ENCODE measurements around the gene OBSCN. TPM values are rescaled to one million over a fixed set of nuclear protein-coding genes. Genes with fewer than 3 reads are reported as not detected.

The OBSCN gene
- total and polyA plus RNA-seq, 2 of the 13 experiments (the other 11 are each of a cell fraction or from before 2014, with no cell fraction given), result 0.20 TPM

DNA sequence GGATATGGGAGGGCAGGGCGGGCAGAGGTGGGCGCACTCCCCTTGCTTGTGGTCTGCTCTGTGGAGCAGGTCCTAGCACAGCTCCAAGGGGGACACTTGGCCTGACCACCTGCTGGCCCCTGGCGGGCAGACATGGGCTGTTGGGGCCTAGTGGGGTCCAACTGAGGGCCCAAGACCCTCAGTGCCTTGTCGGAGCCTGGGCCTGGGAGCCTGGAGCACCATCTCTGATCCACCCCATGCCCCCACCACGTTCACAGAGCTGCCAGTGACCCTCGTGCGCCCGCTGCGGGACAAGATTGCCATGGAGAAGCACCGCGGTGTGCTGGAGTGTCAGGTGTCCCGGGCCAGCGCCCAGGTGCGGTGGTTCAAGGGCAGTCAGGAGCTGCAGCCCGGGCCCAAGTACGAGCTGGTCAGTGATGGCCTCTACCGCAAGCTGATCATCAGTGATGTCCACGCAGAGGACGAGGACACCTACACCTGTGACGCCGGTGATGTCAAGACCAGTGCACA lies 70.6 kb downstream of the OBSCN start:
- FAIRE-seq (no peak), ATAC-seq (no peak), DNase-seq (ENCODE audit: low spot score) (no peak)
- Histone ChIP-seq H3K27ac (ENCODE audit: extremely low read length, insufficient read depth, low read length) (no peak overlapping the region), H3K79me2 (ENCODE audit: insufficient read depth, low read length) (no peaks in the 10 kb centered on the region), H4K20me1 (ENCODE audit: insufficient read depth, low read length) (no peaks in the 10 kb centered on the region), H3K27me3 (ENCODE audit: control insufficient read depth in 1 of 2, insufficient read depth in 2 of 2, low read length in 2 of 2) (peaks cover 8 to 54% of the 10 kb centered on the region in 2 experiments), H3K4me3 (replicated peaks in 1 of 3; ENCODE audit: insufficient read depth in 1 of 3, low read depth in 2 of 3, low read length in 3 of 3) (no peak overlapping the region), H3K36me3 (replicated peaks in 1 of 2; ENCODE audit: control insufficient read depth in 1 of 2, insufficient read depth in 2 of 2, low read length in 2 of 2) (no peaks in the 10 kb centered on the region), H3K4me2 (ENCODE audit: low read depth, low read length) (no peak overlapping the region), H3K4me1 (ENCODE audit: insufficient read depth, low read length) (peaks cover 25% of the 10 kb centered on the region; the same call in 1 of the 2 replicates), H2AFZ (ENCODE audit: low read length) (no peak overlapping the region), H3K9me3 (ENCODE audit: low read length) (no peaks in the 10 kb centered on the region), H3K9ac (ENCODE audit: insufficient read depth, low read depth, low read length) (no peak overlapping the region)
- in situ Hi-C loops (cut with HindIII; ENCODE audit: extremely low pct_ligation_motif_present, low pct_unique_long_range_greater_than_20kb) (no loop called here), intact Hi-C loops (cut with micrococcal nuclease; ENCODE audit: unreplicated experiment) (no loop called here)
- no CpG with 5 or more reads among the region's 21 CpGs for WGBS (ENCODE audit: low lambda C conversion rate)
- BruUV-seq (replicated peaks), result no TSS peak
- POLR2A ChIA-PET, result no interaction called here
- TF ChIP-seq STAG1 (CRISPR knock-in tag; IDR thresholded peaks at IDR 0.05) (no peak), ZSCAN25 (CRISPR knock-in tag; IDR thresholded peaks at IDR 0.05) (no peak), ZBTB20 (CRISPR knock-in tag; IDR thresholded peaks at IDR 0.05; ENCODE audit: borderline replicate concordance, low read depth) (no peak), YEATS2 (CRISPR knock-in tag; IDR thresholded peaks at IDR 0.05; ENCODE audit: borderline replicate concordance) (no peak), SMARCC2 (IDR thresholded peaks at IDR 0.05) (no peak), CCAR2 (optimal IDR thresholded peaks at IDR 0.05; ENCODE audit: low read depth, low read length) (no peak), ZBTB7B (CRISPR knock-in tag; IDR thresholded peaks at IDR 0.05) (no peak), XRCC5 (optimal IDR thresholded peaks at IDR 0.05; ENCODE audit: low read length) (no peak), TBX2 (CRISPR knock-in tag; IDR thresholded peaks at IDR 0.05; ENCODE audit: borderline replicate concordance) (no peak), NONO (IDR thresholded peaks at IDR 0.05) (no peak), NONO (CRISPR knock-in tag; conservative IDR thresholded peaks at IDR 0.05) (no peak), ZNF674 (CRISPR knock-in tag; IDR thresholded peaks at IDR 0.05; ENCODE audit: low read depth) (no peak), ZFP36 (IDR thresholded peaks at IDR 0.05; ENCODE audit: borderline replicate concordance, low read depth, low read length, partially characterized antibody) (no peak)
- TF ChIP-seq, protein P1, sequence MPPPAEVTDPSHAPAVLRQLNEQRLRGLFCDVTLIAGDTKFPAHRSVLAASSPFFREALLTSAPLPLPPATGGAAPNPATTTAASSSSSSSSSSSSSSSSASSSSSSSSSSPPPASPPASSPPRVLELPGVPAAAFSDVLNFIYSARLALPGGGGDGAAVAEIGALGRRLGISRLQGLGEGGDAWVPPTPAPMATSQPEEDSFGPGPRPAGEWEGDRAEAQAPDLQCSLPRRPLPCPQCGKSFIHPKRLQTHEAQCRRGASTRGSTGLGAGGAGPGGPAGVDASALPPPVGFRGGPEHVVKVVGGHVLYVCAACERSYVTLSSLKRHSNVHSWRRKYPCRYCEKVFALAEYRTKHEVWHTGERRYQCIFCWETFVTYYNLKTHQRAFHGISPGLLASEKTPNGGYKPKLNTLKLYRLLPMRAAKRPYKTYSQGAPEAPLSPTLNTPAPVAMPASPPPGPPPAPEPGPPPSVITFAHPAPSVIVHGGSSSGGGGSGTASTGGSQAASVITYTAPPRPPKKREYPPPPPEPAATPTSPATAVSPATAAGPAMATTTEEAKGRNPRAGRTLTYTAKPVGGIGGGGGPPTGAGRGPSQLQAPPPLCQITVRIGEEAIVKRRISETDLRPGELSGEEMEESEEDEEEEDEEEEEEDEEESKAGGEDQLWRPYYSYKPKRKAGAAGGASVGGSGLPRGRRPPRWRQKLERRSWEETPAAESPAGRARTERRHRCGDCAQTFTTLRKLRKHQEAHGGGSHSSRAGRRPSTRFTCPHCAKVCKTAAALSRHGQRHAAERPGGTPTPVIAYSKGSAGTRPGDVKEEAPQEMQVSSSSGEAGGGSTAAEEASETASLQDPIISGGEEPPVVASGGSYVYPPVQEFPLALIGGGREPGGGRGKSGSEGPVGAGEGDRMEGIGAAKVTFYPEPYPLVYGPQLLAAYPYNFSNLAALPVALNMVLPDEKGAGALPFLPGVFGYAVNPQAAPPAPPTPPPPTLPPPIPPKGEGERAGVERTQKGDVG (CRISPR knock-in tag; IDR thresholded peaks at IDR 0.05; ENCODE audit: borderline replicate concordance), result no peak
- CTCF ChIA-PET (ENCODE audit: low intra/inter-chr PET ratio, low total read pairs), result no interaction called here
